Activated T-cell treated with anti-CD3 and anti-CD28 coated beads for 48 hours (primary cell): ENCODE measurements around the gene TMEM120B.
"Not testable (repeated sequence)": the region's sequence is repeated elsewhere in the genome, so short reads cannot be mapped to it uniquely, and the experiment has no call there.

ENCODE experiments used
- DNase-seq: peaks from one replicate; pipeline ENCODE4 v3.0.0-alpha.2; 2020; ENCODE audit warnings: low read depth

TMEM120B gene

GRCh38 chr12:121712461-121713256 is at the start of gene TMEM120B:
TSS of gene TMEM120B (plus strand) at chr12:121712752. CDS start at chr12:121712896, 144 bp downstream.
- DNase-seq, result peak; percentile 89

- DNase-seq, result no peak
Observed at GRCh38 chr12:121663610-121663929, 49.0 kb upstream of the TMEM120B start.

DNA sequence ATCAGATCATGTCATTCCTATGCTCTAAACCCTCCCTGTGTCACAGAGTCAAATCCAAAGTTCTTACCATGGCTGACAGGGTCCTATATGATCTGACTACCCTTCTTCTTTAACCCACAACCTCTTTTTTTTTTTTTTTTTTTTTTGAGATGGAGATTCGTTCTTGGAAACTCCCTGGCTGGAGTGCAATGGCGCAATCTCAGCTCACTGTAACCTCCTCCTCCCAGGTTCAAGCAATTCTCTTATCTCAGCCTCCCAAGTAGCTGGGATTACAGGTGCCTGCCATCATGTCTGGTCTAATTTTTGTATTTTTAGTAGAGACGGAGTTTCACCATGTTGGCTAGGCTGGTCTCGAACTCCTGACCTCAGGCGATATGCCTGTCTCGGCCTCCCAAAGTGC is 45.7 kb upstream of the TMEM120B start:
- DNase-seq, result not testable (repeated sequence)

DNA sequence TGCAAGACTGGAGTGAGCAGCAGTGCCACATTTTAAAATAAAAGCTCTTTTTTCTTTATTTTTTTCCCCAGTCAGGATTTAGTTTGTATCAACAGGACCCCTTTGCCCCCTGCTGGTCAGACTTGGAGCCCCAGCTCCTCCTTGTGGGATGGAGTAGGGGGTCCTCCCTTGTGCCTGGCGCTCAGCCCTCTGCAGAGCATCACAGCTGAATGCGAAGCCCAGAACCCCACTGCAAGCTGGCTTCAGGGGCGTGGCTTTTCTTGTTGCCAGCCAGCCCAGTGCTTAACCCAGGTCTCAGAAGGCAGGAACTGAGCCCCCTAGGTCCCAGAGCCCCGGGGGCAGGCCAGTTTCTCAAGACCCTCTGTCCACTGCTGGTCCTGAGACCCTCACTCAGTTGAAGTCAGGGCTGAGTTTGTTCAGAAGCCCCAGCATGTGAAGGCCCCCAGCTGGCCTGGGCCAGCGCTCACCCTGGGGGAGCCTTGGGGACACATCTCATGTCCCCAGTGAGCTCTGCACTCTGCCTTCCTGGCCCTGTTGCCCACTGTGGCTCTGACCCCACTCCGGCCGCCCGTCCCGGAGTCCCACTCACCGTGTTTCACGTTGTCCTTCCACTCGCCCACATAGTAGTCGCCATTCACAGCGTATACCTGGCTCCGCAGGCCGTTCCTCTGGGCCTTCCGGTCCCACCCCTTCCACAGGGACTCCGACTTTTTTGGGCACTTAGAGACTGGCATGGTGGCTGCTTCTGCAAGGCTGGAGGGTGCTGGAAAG is 43.6 kb upstream of the TMEM120B start:
- DNase-seq, result no peak

DNA sequence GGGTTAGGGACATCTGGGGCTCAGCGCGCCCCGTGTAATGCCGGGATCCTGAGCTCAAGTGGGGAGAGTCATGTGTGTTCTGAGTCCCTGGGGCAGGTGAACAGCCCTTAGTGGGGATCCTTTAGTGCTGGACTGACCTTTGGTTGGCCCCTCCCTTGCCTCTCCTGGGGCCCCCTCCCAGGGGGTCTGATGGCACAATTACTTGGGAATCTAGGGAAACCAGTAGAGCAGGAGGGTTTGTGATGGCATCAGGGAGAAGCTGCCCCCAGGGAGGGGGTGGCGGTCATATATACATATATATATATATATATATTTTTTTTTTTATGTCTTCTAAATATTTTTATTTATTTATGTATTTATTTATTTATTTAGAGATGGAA is 43.0 kb upstream of the TMEM120B start, which contains the start of gene MORN3:
Gene MORN3 (minus strand): TSS at position 134 of the 380 bp plus-strand sequence. CDS start 171 bp downstream, outside the sequence.
- no peak for DNase-seq

DNA sequence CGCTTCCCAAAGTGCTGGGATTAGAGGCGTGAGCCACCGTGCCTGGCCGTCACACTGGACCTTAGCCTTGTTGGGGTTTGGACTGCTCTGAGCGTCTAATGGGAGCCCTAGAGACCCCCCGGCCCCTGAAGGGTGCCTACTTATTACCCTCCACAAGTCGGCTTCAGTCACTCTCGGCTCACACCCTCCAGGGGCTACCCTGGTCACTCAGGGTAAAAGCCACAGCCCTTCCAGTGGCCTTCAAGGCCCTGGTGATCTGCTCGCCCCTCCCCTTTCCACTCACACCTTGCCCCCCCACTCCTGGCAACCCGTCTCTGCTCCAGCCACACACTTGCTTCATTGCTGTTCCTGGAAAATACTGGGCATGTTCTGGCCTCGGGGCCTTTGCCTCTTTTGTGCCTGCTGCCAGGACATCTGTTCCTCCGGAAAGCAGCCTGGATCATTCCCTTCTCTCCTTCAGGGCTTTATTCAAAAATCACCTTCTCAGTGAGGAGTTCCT is 39.5 kb upstream of the TMEM120B start:
- no peak for DNase-seq

DNA sequence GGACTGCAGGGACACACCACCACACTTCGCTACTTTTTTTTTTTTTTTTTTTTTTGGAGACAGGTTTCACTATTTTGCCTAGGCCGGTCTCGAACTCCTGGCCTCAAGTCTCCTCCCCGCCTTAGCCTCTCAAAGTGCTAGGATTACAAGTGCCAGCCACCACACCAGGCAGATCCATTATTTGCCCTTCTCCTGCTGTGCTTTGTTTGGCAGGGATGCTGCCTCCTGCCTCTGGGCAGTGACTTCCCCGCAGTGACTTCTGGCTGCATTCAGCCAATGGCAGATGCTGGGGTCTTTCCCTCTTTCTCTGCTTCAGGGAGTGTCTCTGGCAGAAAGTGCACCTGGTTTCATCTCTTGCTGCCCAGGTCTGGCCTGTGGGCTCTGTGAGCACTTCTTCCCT is 36.4 kb upstream of the TMEM120B start:
- DNase-seq, result no peak

DNA sequence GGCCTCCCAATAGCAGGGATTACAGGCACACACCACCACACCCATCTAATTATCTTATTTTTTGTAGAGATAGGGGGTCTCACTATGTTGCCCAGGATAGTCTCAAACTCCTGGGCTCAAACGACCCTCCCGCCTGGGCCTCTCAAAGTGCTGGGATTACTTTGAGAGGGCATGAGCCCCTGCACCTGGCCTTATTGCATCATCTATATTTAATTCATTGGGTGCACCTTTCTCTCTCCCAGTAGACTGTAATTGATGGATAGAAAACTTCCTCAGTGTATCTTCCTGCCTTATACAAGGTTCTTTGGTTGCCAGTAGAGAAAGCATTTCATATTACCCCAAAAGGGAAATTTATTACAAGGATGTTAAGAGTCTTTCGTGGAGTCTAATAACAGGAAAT is 34.2 kb upstream of the TMEM120B start:
- DNase-seq, result no peak

- DNase-seq, result no peak
Observed at GRCh38 chr12:121678716-121679300, 33.7 kb upstream of the TMEM120B start.

GRCh38 chr12:121679661-121680197 is 32.8 kb upstream of the TMEM120B start:
- not testable (repeated sequence) for DNase-seq

DNA sequence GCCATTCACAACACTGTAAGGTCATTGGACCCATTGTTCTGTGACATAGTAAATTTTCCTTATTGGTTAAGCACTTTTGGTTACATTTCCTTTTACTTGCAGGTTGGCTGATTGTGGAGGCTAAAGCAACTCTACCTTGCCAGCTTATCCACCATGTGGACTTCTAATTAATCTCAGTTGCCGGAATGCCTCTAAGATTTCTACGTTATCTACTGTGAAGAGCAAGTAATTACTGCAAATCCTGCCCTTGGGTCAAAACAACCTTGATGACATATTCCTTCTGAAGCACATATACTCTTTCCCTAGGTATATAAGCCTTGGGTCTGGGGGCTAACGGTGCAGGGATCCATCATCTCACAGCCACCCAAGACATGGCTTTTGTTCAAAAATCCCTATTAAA is 23.6 kb upstream of the TMEM120B start:
- no peak for DNase-seq

GRCh38 chr12:121689430-121689829 is 23.1 kb upstream of the TMEM120B start:
- DNase-seq, result no peak

DNA sequence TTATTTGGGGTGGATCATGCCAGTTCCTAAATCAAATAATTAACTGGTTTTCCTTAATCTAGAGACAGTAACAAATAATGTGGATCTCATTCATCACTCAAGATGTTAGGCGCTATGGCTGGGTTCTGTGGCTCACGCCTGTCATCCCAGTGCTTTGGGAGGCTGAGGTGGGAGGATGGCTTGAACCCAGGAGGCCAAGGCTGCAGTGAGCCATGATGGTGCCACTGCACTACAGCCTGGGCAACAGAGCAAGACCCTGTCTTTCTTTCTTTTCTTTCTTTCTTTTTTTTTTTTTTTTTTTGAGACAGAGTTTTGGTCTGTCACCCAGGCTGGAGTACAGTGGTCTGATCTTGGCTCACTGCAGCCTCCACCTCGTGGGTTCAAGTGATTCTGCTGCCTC is 19.8 kb upstream of the TMEM120B start:
- DNase-seq, result not testable (repeated sequence)

- DNase-seq, result no peak
Observed at GRCh38 chr12:121693155-121693687, 19.3 kb upstream of the TMEM120B start.

GRCh38 chr12:121697093-121697698 is 15.4 kb upstream of the TMEM120B start:
- DNase-seq, result no peak

DNA sequence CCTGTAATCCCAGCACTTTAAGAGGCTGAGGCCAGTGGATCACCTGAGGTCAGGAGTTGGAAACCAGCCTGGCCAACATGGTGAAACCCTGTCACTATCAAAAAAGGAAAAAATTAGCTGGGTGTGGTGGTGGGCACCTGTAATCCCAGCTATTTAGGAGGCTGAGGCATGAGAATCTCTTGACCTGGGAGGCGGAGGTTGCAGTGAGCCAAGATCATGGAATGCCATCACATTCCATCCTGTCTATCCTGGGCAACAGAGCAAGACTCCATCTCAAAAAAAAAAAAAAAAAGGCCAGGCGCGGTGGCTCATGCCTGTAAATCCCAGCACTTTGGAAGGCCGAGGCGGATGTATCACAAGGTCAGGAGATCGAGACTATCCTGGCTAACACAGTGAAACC is 14.7 kb upstream of the TMEM120B start:
- DNase-seq, result not testable (repeated sequence)

GRCh38 chr12:121701667-121702277 is 10.8 kb upstream of the TMEM120B start:
- DNase-seq, result no peak

- DNase-seq, result no peak
Observed at GRCh38 chr12:121702944-121703343, 9.6 kb upstream of the TMEM120B start.

GRCh38 chr12:121705514-121705913 is 7.0 kb upstream of the TMEM120B start:
- no peak for DNase-seq

- DNase-seq, result no peak
Observed at GRCh38 chr12:121708313-121709063, 4.1 kb upstream of the TMEM120B start.

DNA sequence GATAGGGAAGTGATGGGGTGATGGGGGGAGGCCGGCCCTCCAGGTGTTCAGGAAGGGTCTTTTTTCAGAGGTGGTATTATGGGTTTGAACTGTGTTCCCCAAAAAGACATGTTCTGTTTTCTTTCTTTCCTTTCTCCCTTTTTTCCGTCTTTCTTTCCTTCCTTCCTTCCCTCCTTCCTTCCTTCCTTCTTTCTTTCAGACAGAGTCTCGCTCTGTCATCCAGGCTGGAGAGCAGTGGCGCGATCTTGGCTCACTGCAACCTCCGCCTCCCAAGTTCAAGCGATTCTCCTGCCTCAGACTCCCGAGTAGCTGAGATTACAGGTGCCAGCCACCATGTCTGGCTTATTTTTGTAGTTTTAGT is 3.5 kb upstream of the TMEM120B start:
- DNase-seq, result not testable (repeated sequence)
